DND-41 (cell line): ENCODE results near the gene PHOX2A.
"Not testable (repeated sequence)": the region's sequence is repeated elsewhere in the genome, so short reads cannot be mapped to it uniquely, and the experiment has no call there.

Experiments
- ATAC-seq: fragments of 200-7000 bp; cut with Tn5 transposase; 3 replicates; pipeline ENCODE4 v1.9.1; 2021; ENCODE audit warnings: low read depth; ENCODE audit not compliant: insufficient read depth
- DNase-seq: peaks from one replicate; pipeline ENCODE4 v3.0.0-alpha.2; 2020
- H2AFZ ChIP-seq: 2 replicates; pipeline ENCODE4 v1.6.0; 2012; ENCODE audit warnings: low read depth, low read length
- H3K27ac ChIP-seq: 2 replicates; pipeline ENCODE4 v1.5.1; 2012; ENCODE audit warnings: low read length, inconsistent platforms
- H3K27me3 ChIP-seq: fragments of 200-600 bp; sonication (generic); 2 replicates; pipeline ENCODE4 v1.6.0; 2012; ENCODE audit warnings: low read length, mild to moderate bottlenecking, inconsistent platforms; ENCODE audit not compliant: insufficient read depth, poor library complexity
- H3K36me3 ChIP-seq: 2 replicates; pipeline ENCODE4 v1.5.1; 2012; ENCODE audit warnings: low read length, inconsistent platforms; ENCODE audit not compliant: insufficient read depth
- H3K4me1 ChIP-seq: 2 replicates; pipeline ENCODE4 v1.5.1; 2012; ENCODE audit warnings: mild to moderate bottlenecking, low read length; ENCODE audit not compliant: insufficient read depth
- H3K4me2 ChIP-seq: 2 replicates; pipeline ENCODE4 v1.6.0; 2012; ENCODE audit warnings: mild to moderate bottlenecking, moderate library complexity, low read length, inconsistent platforms; ENCODE audit not compliant: insufficient read depth
- H3K4me3 ChIP-seq, 2 experiments: fragments of 200-600 bp in 1 of 2; shearing (Covaris generic) in 1 of 2; 2 replicates each; pipeline ENCODE4 v1.5.1; 2012 to 2016; ENCODE audit warnings: inconsistent platforms in 2 of 2, low read length in 2 of 2, mild to moderate bottlenecking in 2 of 2, low read depth in 1 of 2, moderate library complexity in 1 of 2
- H3K79me2 ChIP-seq: 2 replicates; pipeline ENCODE4 v1.6.0; 2012; ENCODE audit warnings: low read length, inconsistent platforms; ENCODE audit not compliant: insufficient read depth
- H3K9ac ChIP-seq: 2 replicates; pipeline ENCODE4 v1.6.0; 2012; ENCODE audit warnings: low read depth, mild to moderate bottlenecking, inconsistent platforms, low read length, moderate library complexity
- H3K9me3 ChIP-seq: 2 replicates; pipeline ENCODE4 v1.5.1; 2012; ENCODE audit warnings: low read length, moderate library complexity, mild to moderate bottlenecking, inconsistent platforms; ENCODE audit not compliant: insufficient read depth, severe bottlenecking
- H4K20me1 ChIP-seq: 2 replicates; pipeline ENCODE4 v1.6.0; 2012; ENCODE audit warnings: low read length; ENCODE audit not compliant: insufficient read depth
- CTCF ChIP-seq: IDR thresholded peaks from 2 replicates; pipeline ENCODE4 v1.5.1; 2012; ENCODE audit warnings: borderline replicate concordance, low read length, moderate library complexity, mild to moderate bottlenecking; ENCODE audit not compliant: poor library complexity, severe bottlenecking; ENCODE audit errors: extremely low read depth
- EZH2 ChIP-seq: IDR thresholded peaks from 3 replicates; pipeline ENCODE4 v1.6.1; 2012; ENCODE audit warnings: borderline replicate concordance, low read depth, mild to moderate bottlenecking, moderate library complexity, low read length, inconsistent platforms; ENCODE audit not compliant: severe bottlenecking

PHOX2A gene

GRCh38 chr11:72290741-72291140 is 46.8 kb upstream of the PHOX2A start:
- not testable (repeated sequence) for H3K4me2 ChIP-seq, H3K27ac ChIP-seq, H3K4me1 ChIP-seq, H3K27me3 ChIP-seq, H3K79me2 ChIP-seq, H3K9ac ChIP-seq, H4K20me1 ChIP-seq, ATAC-seq, DNase-seq, H2AFZ ChIP-seq, H3K9me3 ChIP-seq, H3K4me3 ChIP-seq
- peaks cover 39% of the 10 kb centered on the region for H3K36me3 ChIP-seq
- peak; percentile 29 for TF ChIP-seq CTCF

GRCh38 chr11:72287293-72287692 is 43.3 kb upstream of the PHOX2A start:
- H3K4me1 ChIP-seq, result no peaks in the 10 kb centered on the region
- H3K9ac ChIP-seq, result no peak overlapping the region
- H3K27ac ChIP-seq, result no peak overlapping the region
- ATAC-seq, result no peak
- H3K27me3 ChIP-seq, result no peaks in the 10 kb centered on the region
- H2AFZ ChIP-seq, result no peak overlapping the region
- DNase-seq, result no peak
- no peaks in the 10 kb centered on the region for H4K20me1 ChIP-seq
- H3K9me3 ChIP-seq, result no peaks in the 10 kb centered on the region
- H3K4me2 ChIP-seq, result no peak overlapping the region
- no peak overlapping the region for H3K4me3 ChIP-seq
- H3K36me3 ChIP-seq, result peaks cover 4% of the 10 kb centered on the region
- no peak for TF ChIP-seq CTCF
- H3K79me2 ChIP-seq, result no peaks in the 10 kb centered on the region

- DNase-seq, result no peak
- Histone ChIP-seq H2AFZ (no peak overlapping the region), H3K79me2 (no peaks in the 10 kb centered on the region), H4K20me1 (no peaks in the 10 kb centered on the region), H3K4me3 (no peak overlapping the region), H3K27me3 (no peaks in the 10 kb centered on the region), H3K27ac (no peak overlapping the region), H3K9ac (no peak overlapping the region), H3K4me1 (no peaks in the 10 kb centered on the region), H3K36me3 (no peaks in the 10 kb centered on the region), H3K4me2 (no peak overlapping the region), H3K9me3 (no peaks in the 10 kb centered on the region)
- ATAC-seq, result no peak
- TF ChIP-seq EZH2 (no peak), CTCF (no peak)
These were observed 40.0 kb upstream of the PHOX2A start for GRCh38 chr11:72283947-72284346.

- ATAC-seq, result no peak
- H3K27me3 ChIP-seq, result no peaks in the 10 kb centered on the region
- DNase-seq, result no peak
- TF ChIP-seq CTCF (no peak), EZH2 (no peak)
- no peak overlapping the region for H3K4me2 ChIP-seq
- no peak overlapping the region for H3K27ac ChIP-seq
- no peaks in the 10 kb centered on the region for H3K79me2 ChIP-seq
- H4K20me1 ChIP-seq, result no peaks in the 10 kb centered on the region
- H3K9ac ChIP-seq, result no peak overlapping the region
- no peak overlapping the region for H3K4me3 ChIP-seq
- no peaks in the 10 kb centered on the region for H3K36me3 ChIP-seq
- no peaks in the 10 kb centered on the region for H3K4me1 ChIP-seq
- no peaks in the 10 kb centered on the region for H3K9me3 ChIP-seq
- H2AFZ ChIP-seq, result no peak overlapping the region
These were observed 36.8 kb upstream of the PHOX2A start for GRCh38 chr11:72280726-72281315.
